ENCODE results near the gene DUSP8. TPM values are rescaled to one million over a fixed set of nuclear protein-coding genes. Genes with fewer than 3 reads are reported as not detected.

The DUSP8 gene
- polyA plus RNA-seq, 1 of the 3 experiments (the other 2 are of a cell fraction): 2.0 TPM

GRCh38 chr11:1564535-1565172 lies 7.4 kb downstream of the DUSP8 start:
- ChIA-PET CTCF (interaction anchor here (0.6 to 18.1 kb wide), 6 partner anchors 10 to 1117 kb away, joined by 3 to 398 read pairs (median 4); no protein-coding TSS in a partner anchor), POLR2A (interaction anchor here (1.3 kb wide), 1 partner anchor 9 kb away, joined by 6 read pairs; no protein-coding TSS in a partner anchor)
- peaks cover 14% of the 10 kb centered on the region for H4K20me1 ChIP-seq (ENCODE audit: insufficient read depth)
- H3K79me2 ChIP-seq (ENCODE audit: insufficient read depth): no peaks in the 10 kb centered on the region
- no peaks in the 10 kb centered on the region for H3F3A ChIP-seq (replicated peaks; ENCODE audit: insufficient read depth)
- peak; percentile 79 for TF ChIP-seq PBX3 (IDR thresholded peaks at IDR 0.05)
- TF ChIP-seq SMC3 (IDR thresholded peaks at IDR 0.05; ENCODE audit: low read depth, low read length): no peak
- peak; percentile 70 for TF ChIP-seq RFX5 (IDR thresholded peaks at IDR 0.05; ENCODE audit: low read length)
- 49% methylated on average over 7 of the region's 16 CpGs for WGBS (ENCODE audit: low lambda C conversion rate)
- no peaks in the 10 kb centered on the region for H3K27me3 ChIP-seq (ENCODE audit: insufficient read depth)
- no peaks in the 10 kb centered on the region for H3K36me3 ChIP-seq (replicated peaks in 1 of 2; ENCODE audit: control insufficient read depth in 1 of 2, insufficient read depth in 2 of 2, low read length in 1 of 2)
- no peaks in the 10 kb centered on the region for H3K9me3 ChIP-seq
- H2AFZ ChIP-seq (ENCODE audit: low read depth): no peak overlapping the region
- H3K4me1 ChIP-seq (ENCODE audit: control insufficient read depth in 1 of 2, insufficient read depth in 2 of 2, low read depth in 1 of 2, low read length in 1 of 2): peaks cover 0 to 27% of the 10 kb centered on the region in 2 experiments; a peak in 1 of 4 replicates
- H3K4me3 ChIP-seq (ENCODE audit: low read depth in 2 of 2, low read length in 1 of 2): no peak overlapping the region
- no peak overlapping the region for H3K9ac ChIP-seq
- no peak overlapping the region for H3K27ac ChIP-seq (ENCODE audit: low read depth in 2 of 2, low read length in 1 of 2)
- H3K9me2 ChIP-seq: no peaks in the 10 kb centered on the region
- H3K4me2 ChIP-seq: 0 out of 2 replicates have a peak overlapping the region, but pooled peaks have one; percentile 11
- peak; percentile 88 for DNase-seq

- TF ChIP-seq CTCF (IDR thresholded peaks at IDR 0.05) (no peak), TCF12 (IDR thresholded peaks at IDR 0.05) (no peak), MXI1 (IDR thresholded peaks at IDR 0.05; ENCODE audit: low read depth, low read length) (no peak), ZBTB33 (IDR thresholded peaks at IDR 0.05; ENCODE audit: borderline replicate concordance, low read depth) (no peak), USF1 (IDR thresholded peaks at IDR 0.05; ENCODE audit: borderline replicate concordance, low read depth) (no peak), FOXJ3 (CRISPR knock-in tag; IDR thresholded peaks at IDR 0.05) (no peak)
- no peaks in the 10 kb centered on the region for H3K36me3 ChIP-seq (replicated peaks in 1 of 2; ENCODE audit: control insufficient read depth in 1 of 2, insufficient read depth in 2 of 2, low read length in 1 of 2)
- no peaks in the 10 kb centered on the region for H3K27me3 ChIP-seq (ENCODE audit: insufficient read depth)
- H2AFZ ChIP-seq (ENCODE audit: low read depth): no peak overlapping the region
- ChIA-PET POLR2A (interaction anchor here (1.3 kb wide), 1 partner anchor 10 kb away, joined by 6 read pairs; no protein-coding TSS in a partner anchor), CTCF (interaction anchor here (0.6 to 18.1 kb wide), 6 partner anchors 10 to 89 kb away, joined by 3 to 398 read pairs (median 4); no protein-coding TSS in a partner anchor)
- WGBS (ENCODE audit: low lambda C conversion rate): 90% methylated on average over 21 of the region's 29 CpGs
- H3K79me2 ChIP-seq (ENCODE audit: insufficient read depth): no peaks in the 10 kb centered on the region
- H3F3A ChIP-seq (replicated peaks; ENCODE audit: insufficient read depth): no peaks in the 10 kb centered on the region
- DNase-seq: no peak
- H3K27ac ChIP-seq (ENCODE audit: low read depth in 2 of 2, low read length in 1 of 2): no peak overlapping the region; a peak in 1 of 4 replicates
- H3K4me3 ChIP-seq (ENCODE audit: low read depth in 2 of 2, low read length in 1 of 2): no peak overlapping the region
- H3K4me2 ChIP-seq: 0 out of 2 replicates have a peak overlapping the region, but pooled peaks have one; percentile 11
- peaks cover 14% of the 10 kb centered on the region for H4K20me1 ChIP-seq (ENCODE audit: insufficient read depth)
- no peaks in the 10 kb centered on the region for H3K9me3 ChIP-seq
- H3K9ac ChIP-seq: no peak overlapping the region
- no peaks in the 10 kb centered on the region for H3K9me2 ChIP-seq
- H3K4me1 ChIP-seq (ENCODE audit: control insufficient read depth in 1 of 2, insufficient read depth in 2 of 2, low read depth in 1 of 2, low read length in 1 of 2): peaks cover 5 to 20% of the 10 kb centered on the region in 2 experiments; a peak in 2 of 4 replicates
Observed at GRCh38 chr11:1563697-1564534, 8.2 kb downstream of the DUSP8 start.
